HT1080 (cell line): ENCODE measurements around the gene IPPK. TPM values are rescaled to one million over a fixed set of nuclear protein-coding genes. Genes with fewer than 3 reads are reported as not detected.

Source experiments
- DNase-seq: peaks from one replicate; pipeline ENCODE4 v3.0.0-alpha.2; 2015; ENCODE audit warnings: low read depth
- total RNA-seq: library from RNA; depleted of rRNA; stranded (reverse); fragments of >200 nt; shearing (Covaris generic); gene quantifications from 2 replicates; pipeline ENCODE4 v1.2.3, GENCODE V29; 2014

IPPK gene
- total RNA-seq, 1 experiment from 2014 or later: 25.0 TPM

DNA sequence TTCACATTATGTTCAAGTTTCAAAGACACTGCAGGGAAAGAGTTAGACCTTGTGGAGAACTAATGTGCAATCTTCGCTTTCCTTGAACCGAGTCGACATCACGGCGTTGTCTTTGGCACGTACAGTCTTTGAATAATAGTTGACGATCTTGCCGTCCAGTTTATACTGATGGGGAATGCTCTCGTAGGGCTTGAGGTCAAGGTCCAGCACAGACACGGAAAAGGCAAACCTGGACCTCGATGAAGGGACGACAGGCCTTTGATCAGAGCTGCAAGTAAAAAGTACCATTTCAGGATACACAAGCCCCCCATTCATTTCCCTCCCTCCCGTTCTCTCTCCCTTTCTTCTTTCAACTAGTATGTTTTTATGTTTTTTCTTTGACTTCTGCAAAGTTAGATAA is 54.1 kb downstream of the IPPK start:
- DNase-seq: no peak

DNA sequence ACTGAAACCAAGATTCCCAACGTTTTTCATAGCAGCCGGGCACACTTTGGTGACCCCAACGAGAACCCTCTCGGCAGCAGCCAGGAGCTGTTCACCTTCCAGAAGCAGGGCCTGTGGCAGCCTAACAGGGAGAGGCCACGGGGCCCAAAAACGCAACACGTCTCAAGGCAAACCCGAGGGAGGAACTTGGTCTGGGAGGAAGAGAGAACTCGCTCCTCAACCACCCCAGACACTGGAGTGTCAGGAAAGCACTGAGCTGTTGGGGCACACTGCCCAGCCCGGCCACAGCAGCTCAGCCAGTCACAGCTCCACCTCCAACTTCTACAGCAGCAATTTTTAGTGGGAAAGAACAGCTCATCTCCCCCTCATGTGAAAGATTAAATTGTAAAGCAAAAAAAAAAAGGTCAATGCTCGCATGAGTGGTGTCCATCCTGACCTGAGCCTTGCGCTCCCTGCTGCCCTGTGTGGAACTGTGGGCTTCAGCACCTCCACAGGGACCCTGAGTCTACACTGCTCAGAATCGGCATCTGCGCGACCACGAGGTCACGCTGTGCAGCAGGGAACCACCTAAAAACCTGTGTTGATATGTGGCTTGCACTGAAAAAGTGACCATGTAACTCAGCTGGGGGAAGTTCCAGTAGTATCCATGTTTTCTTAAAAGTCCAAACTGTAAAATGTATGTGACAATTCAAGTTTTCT is 55.0 kb downstream of the IPPK start:
- DNase-seq: no peak

DNA sequence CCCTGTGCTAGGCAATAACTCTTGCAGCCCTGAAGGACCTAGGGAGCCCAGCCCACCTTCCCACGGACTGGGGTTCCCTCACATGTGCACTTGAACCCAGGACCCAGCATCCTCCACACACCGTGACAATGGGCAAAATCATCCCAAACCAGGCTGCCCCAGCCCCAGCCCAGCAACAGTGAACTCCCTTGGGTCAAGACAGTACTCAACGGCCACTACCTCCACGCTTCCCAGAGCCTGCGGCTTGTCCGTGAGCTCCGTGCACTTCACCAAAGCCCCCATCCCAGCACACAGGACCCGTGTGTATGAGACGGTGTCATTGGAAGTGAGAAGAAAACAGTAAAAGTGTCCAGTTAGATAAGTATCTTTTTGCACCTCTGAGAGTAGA is 55.8 kb downstream of the IPPK start:
- no peak for DNase-seq

DNA sequence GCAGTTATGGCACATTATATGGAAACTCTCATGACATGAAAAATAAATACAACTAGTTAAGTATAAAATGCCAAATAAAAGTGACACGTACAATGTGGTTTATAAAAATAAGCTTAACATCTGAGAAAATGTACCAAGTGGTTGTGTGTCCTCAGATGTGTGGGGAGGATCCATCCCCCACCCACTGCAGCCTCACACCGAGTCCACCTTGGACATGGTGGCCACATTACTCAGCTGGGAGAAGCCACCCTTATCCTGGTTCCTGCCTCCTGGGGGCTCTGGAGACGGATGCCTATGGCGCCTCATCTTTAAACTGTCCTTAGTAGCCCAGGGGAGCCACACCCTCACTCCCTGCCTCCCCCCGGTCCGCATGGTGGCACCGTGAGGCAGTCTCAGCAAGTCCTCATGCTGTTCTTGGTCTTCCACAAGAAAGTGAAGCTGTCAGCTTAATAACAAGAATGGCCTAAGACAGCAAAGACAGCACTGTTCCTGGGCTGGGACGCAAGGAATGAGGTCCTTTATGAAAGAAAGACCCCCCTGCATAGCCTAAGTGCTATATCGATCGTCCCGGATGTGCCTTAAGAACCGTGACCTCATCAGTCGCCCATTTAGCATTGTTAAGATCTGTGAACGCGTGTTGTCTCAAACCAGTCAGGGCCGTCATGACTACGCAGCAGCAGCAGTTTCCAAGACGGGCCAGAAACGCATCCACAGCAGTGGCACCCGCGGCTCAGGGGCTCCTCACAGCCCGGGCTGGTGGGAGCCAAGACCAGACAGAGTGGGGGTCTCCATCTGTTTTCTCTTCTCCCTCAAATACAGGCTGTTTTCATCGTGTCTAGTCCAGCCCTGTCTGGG is 56.4 kb downstream of the IPPK start:
- no peak for DNase-seq

DNA sequence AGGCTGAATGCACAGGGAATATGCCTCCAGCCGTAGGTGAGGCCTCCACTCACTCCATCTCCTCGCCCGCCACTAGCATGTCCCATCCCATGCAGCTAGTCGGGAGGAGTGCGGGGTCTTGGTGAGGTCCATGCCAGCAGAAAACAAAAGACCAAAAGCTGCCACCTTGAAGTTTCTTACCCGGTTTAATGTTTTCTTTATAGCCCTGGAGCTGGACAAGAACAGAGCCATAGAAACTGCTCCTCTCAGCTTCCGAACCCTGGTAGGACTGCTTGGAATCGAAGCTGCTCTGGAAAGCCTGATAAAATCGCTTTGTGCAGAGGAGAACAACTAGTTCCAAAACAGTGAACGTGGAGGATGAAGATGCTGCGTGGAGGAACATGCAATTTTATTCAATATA is 57.1 kb downstream of the IPPK start:
- no peak for DNase-seq

DNA sequence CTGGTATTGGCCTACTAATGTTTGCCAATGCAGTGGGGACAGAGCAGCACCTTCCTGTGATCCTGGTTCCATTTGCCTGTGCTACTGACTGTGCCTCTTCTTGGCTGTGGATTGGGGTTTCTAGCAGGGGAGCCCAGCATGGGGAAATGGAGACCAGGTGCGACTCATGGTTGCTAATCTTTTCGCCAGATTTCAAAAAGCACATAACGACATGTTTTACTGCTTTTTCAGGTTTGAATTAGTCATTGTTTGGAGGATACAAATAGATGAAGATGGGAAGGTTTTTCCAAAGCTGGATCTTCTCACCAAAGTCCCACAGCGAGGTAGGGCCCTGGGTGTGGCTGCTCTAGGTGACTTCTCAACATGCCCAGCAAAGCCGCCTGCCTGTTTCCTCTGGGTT is 57.6 kb downstream of the IPPK start:
- DNase-seq: no peak

DNA sequence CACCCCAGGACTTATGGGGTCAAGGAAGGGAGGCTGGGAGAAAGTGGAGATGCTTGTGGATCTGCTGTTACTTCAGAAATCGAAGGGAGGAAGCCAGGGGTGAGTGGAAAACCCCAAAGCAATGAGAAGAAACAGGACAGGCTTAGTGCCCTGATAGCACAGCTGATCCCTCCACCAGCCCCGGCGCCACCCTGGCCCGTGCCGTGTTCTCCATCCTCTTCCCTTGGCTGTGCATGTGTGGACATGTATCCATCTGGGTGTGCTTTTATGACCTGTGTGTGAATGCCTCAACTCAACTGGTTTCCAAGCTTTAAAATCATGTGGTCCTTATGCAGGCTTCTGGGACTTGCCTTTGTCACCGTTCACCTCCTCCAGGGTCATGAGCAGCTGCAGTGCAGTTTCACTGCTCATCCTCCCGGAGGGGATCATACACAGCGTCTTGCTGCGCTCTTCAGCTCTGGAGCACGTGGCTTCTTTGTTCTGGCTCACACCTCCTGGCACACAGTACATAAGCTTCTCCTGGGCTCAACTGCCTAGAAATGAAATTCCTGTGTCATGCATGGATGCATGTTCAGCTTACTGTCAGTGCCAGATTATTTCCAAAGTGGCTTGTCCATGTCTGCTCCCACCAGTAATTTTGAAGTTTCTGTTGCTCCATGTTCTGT is 58.2 kb downstream of the IPPK start:
- DNase-seq: no peak

DNA sequence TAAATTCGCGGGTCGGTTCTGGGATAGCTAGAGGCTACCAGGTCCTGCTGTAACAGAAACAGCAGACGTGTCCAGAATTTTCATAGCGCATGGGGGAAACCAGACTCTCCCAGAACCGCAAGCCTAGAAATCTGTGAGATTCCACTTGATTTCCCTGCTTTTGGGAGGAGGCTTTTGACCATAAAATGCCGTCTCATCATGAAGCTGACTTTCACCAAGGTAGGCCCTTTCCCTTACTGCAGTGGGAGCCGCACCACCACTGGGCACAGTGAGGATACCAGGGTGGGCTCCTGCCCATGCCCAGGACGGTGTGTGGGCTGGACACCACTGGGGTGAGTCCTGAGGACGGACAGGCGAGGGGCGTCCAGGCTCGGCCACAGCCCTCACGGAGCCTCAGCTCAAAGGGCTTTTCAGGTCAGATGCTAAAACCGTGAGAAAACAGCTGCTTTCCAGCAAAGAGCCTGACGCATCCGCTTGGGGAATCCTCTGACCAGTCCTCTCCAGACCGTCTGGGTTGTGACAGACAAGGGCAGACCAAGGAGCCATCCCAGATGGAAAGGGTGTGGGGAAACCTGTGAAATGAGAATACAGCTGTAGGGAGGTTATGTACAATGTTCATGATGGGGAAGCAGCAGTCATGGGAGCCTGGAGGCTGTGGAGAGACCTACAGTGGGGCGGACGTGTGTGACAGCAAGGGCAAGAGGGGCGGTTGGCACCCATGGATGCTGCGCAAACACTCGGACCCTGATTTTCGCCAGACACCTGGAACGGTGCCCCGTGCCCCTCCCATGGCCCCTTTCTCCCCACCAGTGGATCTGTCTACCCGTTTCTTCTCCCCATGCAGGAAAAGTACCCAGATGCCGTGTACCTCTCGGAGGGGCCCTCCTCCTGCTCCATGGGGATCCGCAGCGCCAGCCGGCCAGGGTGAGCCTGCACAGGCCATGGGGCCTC is 59.2 kb downstream of the IPPK start:
- no peak for DNase-seq

DNA sequence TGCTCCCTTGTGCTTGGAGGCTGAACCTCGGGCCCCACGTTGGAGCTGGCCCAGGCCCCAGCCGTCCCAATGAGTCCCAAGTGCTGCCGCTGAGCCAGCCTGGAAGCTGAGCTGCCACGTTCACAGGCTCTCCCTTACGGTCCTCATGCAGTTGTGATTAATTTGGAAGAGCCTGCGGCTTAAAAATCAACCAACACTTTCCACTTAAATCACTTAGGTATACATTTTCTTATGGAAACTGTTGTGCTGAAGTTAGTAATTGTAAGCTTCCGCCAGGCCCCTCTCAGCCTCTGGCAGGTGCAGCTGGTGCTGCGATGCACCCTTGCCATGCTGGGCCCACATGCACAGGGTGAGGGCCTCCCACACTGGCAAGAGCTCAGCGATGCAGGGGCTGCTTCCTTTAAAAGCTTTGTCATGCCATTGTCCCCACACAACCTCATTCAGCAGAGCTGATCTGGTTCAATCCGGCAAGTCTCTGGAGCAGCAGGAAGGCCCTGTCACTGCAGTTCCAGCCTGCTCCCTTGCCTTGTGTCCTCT is 61.0 kb downstream of the IPPK start:
- DNase-seq: no peak

DNA sequence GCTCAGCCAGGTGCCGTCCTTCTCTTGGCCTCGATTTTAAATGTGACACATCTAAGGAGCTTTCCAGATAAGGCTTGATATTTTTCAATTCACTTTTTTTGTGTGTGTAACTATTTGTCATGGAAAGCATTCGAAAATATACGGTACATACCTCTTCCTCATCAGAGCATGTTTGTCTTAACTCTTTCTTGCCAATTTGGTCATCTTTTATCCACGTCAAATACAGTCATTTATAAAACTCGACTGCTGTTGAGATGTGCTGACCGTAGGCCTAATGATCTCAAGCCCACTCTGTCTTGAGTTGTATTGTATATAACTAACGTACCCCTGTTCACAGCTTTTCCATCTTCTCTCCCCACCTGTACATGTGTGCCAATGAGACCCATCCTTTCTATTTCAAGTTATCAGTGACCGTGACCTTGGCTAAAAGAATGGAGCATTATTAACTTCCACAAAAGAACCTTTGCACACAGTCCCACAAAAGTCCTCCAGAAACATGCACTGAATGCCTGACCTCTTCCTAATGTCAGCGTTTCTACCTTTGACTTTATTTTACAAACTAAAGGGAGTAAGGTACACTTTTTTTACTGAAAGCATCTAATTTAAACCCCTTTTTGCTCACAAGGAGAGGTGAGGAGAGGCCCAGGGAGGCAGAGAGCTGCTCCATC is 61.6 kb downstream of the IPPK start:
- DNase-seq: no peak

DNA sequence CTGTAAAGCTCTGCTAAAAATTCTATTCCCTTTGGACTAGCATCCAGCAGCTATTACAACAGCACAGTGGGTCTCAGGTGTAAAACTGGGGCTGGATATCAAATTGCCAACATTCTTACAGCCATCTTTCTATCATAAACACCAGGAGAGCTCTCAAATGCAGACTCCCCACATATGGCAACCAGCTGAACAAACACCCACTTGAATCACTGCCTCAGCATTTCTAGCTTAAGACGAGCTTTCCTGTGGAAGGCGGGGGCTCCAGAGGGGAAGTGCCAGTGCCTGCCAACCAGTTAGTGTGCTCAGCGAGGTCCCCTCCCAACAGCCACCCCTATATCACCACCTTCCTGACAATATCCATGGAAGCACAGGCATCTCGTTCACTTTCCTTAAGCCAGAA is 62.2 kb downstream of the IPPK start:
- DNase-seq: peak; percentile 27

DNA sequence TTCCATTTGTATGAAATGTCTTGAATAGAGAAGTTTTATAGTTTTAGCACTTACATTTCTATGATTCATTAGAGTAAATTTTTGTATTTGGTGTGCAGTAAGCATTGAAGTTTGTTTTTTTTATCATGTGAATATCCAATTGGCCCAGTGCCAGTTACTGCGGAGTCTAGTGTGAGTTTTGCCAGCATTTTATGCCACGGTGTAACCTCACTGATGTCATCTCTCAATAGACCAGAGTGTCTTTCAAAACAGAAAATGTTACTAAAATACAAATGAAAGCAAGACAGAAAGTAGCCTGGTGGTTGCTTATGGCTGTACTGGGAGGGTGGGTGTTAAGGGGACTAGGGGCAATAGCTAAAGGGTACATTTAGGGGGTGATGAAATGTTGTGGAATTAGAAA is 62.8 kb downstream of the IPPK start:
- no peak for DNase-seq

DNA sequence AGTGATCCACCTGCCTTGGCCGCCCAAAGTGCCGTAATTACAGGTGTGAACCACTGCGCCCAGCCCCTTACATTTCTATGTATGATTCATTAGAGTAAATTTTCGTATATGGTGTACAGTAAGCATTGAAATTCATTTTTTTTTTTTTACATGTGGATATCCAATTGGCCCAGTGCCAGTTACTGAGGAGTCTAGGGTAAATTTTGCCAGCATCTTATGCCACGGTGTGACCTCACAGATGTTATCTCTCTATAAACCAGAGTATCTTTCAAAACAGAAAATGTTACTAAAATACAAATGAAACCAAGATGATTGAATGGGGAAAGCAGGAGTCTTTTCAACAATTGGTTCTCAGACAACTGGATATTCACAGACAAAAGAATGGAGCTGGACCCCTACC is 64.7 kb downstream of the IPPK start:
- no peak for DNase-seq

DNA sequence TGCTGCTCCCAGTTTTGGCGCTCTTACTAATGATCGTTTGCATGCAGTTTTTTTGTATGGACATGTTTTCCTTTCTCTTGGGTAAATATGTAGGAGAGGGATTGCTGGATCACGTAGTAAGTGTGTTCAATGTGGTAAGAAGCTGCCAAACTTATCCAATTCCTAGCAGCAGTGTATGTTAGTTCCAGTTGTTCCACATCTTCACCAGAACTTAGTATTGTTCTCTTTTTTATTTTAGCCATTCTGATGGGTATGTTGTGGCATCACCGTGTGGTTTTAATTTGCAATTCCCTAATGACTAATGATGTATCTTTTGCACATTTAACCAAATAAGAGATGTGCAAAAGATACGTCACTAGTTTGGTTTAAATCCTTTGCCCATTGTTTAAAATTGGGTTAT is 65.9 kb downstream of the IPPK start:
- DNase-seq: no peak

DNA sequence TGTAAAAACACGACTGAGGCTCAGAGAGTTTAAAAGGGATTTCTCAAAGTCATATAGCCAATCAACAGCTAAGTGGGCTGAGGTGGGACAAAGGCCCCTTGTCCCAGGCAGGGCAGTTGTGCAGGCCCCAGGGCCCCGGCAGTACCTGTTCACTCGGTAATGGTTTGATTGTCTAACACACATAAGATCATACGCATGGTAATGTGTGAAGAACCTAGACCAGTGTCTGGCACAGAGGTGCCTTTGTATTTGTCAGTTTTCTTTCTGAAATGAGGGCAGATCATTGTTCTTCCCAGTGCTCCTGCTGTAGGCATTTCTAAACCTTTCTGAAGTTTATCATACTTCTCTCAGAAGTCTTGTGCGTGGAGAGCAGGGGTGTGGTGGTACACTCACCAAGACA is 66.8 kb downstream of the IPPK start:
- DNase-seq: no peak

DNA sequence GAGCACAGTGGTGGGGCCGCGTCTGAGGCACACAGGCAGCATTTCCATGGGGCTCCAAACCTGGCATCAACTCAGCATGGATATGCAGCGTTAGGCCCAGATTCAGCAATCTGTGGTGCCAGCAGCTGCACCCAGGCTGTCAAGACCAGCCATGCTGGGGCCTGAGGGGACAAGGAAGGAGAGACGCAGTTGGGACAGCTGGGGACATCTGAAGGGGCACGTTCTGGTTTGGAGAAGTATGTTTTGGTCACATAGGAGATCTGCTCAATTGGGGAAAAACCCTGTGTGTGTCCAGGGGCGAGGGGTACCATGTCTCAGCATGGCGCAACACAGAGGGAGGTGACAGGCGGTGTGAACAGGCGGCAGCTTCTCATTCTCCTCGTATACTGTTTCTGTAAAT is 67.5 kb downstream of the IPPK start:
- no peak for DNase-seq

DNA sequence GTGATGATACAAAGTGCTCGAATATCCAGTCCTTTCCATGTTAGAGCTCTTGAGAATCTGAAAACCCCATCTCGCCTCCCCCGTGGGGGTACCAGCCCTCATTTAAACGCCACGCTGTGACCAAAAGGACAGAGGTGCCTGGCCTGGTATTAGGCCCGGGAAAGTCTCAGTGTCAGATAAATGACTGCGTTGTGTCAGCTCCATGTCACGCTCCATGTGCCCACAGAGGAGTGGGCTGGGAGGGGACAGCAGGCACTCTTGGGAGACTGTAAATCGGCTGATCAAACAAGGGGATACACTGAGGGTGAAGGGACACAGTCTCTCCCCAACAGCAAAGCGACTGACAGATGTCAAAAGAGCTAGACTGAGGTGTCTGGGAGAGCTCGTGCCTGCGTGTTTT is 68.5 kb downstream of the IPPK start:
- no peak for DNase-seq

DNA sequence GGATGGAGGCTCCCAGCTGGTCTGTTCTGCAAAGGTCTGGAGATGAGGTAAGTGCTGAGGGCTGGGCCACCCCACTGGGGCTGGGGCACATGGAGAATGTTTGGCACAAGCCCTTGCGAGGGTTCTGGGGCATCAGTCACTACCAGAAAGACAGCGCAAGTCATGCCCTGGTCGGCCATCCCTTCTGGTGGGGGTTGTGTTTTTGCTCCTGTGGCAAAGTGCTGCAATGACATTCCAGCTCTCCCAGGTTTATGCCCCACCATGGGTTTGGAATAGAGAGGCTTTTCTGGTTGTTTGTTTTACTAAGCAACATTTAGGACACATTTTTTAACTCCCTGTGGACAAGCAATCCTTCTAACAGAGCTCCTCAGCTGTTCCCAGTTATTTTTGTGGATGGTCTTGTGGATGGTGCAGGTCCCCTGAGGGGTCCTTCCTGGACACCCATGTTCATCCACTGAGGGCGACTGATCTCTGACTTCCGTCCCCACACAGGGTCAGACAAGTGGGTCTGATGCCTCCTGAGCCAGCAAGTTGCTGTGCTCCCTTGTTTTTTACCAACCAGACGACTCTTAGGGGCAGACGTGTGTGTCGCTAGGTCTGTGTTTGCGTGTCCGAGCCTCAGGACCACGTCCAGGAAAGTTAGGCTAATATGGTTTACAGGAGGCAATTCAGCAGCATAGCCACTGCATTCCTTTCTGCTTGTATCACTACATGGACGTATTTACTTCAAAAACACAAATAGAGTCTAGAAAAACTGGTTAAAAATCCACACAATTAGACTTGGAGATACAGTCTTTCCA is 69.3 kb downstream of the IPPK start:
- no peak for DNase-seq

DNA sequence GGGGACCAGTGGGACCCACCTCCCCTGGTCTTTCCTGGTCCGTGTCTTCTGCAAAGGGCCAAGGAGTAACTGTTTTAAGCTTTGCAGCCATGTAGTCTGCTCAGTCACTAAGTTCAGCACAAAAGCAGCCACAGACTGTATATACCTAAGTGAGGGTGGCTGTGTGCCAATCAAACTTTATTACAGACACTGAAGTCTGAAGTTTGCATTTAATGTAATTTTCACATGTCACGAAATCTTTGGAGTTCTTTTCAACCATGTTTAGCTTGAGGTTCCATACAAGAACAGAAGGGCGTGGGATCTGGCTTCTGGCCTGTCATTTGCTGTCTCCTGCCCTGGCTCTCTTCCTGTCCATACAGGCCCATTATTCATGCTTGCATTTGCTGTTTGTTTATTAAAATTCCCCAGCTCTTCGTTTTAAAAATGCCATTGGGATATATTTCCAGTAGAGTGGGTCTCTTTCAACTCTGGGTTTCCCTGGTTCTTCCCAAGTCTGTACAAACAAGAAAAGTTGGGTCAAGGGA is 69.9 kb downstream of the IPPK start:
- DNase-seq: no peak
